SKM-1 treated with dmso at 0.1 percent for 144 hours (cell line): ENCODE data around the gene MED17.

Source experiments
- DNase-seq: peaks from one replicate; lab custom pipeline; 2025; ENCODE audit not compliant: unreplicated experiment; lab: John Stamatoyannopoulos, UW

MED17 gene

GRCh38 chr11:93814966-93815633 lies 31.0 kb downstream of the MED17 start:
- no peak for DNase-seq

- no peak for DNase-seq
Observed at GRCh38 chr11:93817426-93818348, 33.6 kb downstream of the MED17 start.

DNA sequence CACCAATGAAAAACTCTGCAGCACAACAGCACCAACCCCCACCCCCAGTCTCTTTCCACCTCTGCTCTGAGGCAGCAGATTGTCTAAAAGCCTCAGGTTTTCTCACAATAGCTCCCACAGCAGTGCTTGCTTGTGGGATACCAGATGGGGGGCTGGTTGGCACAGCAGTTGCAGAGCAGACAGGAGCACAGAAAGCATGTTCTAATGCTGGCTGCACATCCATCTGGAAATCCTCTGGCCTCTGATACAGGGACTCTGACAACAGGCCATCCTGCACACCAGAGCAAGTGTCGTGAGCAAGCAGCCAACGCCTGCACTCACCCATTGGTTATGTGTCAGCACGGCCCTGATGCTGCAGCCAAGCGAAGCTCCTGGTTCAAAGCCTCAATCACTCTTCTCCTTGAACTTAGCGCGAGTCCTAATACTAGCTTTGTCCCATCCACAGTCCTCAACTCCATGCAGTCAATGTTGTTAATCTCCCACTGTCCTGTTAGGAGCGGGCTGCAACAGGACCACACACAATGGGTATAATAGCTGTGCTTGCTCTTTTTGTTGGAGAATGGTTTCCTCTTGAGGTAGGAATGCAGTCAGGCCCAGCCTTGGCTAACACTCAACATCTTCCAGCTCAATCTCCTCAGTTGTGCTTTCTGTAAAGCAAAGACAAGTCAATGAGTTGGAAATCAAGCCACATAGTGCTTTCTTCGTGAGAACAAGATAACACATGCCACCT lies 36.0 kb downstream of the MED17 start:
- no peak for DNase-seq

- DNase-seq, result no peak
Observed at GRCh38 chr11:93820847-93821246, 36.8 kb downstream of the MED17 start.

DNA sequence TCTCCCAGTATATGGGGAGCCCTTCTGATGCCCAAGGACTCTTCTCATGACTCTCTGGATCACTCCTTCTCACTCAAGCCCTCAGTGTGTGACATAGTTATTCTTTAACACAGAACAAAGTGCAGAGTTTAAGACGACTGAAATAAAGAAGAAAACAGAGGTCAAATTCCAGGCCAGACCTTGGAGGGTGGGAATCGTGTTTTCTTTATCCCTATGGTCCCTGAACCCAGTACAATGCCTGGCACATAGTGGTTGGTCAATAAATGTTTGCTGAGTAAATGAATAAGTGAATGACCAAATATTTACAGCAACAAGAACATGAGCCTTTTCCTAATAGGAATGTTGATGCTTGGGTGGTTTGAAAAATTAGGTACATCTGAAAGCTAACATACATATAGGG lies 37.5 kb downstream of the MED17 start:
- no peak for DNase-seq

DNA sequence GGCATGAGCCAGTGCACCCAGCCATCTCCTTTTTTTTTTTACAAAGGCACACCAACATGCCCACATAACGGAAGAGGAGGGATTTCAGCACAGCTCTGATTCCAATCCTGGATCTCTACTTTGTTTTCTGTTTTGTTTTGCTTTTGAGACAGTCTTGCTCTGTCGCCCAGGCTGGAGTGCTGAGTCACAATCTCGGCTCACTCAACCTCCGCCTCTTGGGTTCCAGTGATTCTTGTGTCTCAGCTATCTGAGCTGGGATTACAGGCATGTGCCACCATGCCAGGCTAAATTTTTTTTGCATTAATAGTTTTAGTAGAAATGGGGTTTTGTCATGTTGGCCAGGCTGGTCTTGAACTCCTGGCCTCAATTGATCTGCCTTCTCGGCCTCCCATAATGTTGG lies 38.3 kb downstream of the MED17 start:
- no peak for DNase-seq

DNA sequence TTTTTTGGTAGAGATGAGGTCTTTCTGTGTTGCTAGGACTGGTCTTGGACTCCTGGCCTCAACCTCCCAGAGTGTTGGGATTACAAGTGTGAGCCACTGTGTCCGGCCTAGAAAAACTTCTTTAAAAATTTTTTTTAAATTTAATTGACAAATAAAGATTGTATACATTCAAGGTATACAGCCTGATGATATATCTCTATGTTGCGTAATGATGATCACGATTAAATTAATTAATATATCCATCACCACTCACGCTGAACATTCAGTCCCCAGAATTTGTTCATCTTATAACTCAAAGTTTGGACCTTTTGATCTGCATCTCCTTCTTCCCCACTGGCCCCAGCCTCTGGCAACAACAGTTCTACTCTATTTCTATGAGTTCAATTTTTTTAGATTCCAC lies 39.1 kb downstream of the MED17 start:
- no peak for DNase-seq

GRCh38 chr11:93827363-93827762 lies 43.3 kb downstream of the MED17 start:
- DNase-seq, result no peak

DNA sequence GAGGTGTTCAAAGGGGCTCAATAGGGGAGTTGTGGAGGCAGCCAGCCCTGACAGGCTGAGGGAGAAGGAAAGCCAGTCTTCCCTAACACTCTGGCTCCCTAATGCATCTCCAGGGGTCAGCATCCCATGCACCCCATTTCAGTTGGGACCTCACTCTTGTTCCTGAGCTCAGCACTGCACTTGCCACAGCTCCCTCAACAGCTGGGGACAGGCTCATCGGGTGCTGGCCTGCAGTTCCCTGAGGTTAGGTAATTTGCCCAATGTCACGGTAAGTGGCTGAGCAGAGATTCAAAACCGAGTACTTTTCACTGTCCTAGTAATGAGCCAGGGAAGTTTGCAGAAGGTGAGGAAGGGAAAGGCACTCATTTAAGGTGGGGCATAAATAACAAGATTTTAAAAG lies 45.5 kb downstream of the MED17 start:
- no peak for DNase-seq

DNA sequence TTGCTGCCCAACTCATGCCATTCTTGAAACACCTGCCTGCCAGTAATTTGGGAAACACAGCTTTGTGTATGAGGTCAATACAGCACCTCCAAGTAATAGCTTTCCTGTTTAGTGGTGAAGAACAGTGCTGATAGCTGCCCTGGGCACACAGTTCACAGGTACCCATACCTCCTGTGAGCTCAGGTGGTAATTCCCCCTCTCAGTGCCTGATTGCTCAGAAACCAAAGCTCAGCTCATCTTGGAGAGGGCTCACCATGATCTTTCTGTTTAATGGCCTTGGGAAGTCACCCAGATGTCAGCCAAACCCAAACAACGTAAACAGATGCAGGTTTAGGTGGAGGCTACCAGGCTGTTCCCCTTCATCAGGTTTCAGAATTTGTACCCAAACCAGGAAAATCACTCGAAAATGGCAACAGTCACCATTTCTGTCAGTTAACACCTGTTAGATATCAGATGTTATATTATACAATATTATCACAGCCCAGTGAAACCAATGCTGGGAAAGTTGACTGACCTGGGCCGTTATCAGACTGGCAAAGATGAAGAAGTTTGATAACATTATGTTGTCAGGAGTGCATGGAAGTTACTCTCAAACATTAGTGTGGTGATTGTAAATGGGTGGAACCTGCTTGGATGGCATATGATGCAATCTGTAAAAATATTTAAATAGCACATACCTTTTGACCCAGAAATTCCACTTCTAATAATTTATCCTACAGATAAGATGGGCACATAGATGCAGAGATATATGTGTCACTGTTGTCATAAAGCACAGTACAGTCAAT lies 47.5 kb downstream of the MED17 start:
- DNase-seq, result no peak

GRCh38 chr11:93832780-93833179 lies 48.7 kb downstream of the MED17 start:
- DNase-seq, result no peak

GRCh38 chr11:93838967-93839366 lies 54.9 kb downstream of the MED17 start:
- DNase-seq, result no peak

- no peak for DNase-seq
Observed at GRCh38 chr11:93840180-93840579, 56.1 kb downstream of the MED17 start.

GRCh38 chr11:93840981-93841380 lies 56.9 kb downstream of the MED17 start:
- no peak for DNase-seq

DNA sequence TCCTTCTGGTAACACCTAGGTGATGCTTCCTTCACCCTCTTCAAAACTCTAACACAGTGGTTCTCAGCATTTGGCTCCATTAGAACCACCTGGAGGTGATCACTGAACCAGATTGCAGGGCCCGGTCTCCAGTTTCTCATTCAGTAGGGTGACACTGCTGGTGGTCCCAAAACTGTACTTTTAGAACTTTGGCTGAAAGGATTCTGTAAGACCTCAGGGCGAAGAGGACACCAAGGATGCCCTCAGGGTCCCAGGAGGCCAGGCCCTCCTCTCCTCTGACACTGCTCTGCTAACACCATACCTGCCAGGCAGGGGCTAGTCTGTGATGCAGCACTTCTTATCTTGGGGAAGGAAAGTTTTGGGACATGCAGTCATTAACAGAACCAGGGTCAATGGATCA lies 57.4 kb downstream of the MED17 start:
- no peak for DNase-seq

- no peak for DNase-seq
Observed at GRCh38 chr11:93842034-93842433, 58.0 kb downstream of the MED17 start.

GRCh38 chr11:93842461-93842860 lies 58.4 kb downstream of the MED17 start:
- DNase-seq, result no peak

DNA sequence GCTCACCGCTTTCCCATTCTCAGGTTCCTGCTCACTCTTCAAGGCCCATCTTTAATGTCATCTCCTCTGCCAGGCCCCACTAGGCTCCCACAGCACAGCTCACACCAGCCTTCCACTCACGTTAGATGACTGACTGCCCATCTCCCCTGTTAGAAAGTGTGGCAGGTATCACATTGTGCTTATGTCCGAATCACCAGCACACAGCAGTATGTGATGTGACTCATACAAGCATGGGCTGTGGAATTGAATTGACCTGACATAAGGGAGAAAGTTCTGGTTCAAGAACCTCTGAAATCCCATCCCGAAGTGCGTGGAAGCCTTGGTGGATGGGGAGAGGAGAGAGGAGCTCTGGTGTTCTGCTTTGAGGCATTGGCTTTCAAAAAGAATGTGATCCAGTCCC lies 59.8 kb downstream of the MED17 start:
- DNase-seq, result no peak

DNA sequence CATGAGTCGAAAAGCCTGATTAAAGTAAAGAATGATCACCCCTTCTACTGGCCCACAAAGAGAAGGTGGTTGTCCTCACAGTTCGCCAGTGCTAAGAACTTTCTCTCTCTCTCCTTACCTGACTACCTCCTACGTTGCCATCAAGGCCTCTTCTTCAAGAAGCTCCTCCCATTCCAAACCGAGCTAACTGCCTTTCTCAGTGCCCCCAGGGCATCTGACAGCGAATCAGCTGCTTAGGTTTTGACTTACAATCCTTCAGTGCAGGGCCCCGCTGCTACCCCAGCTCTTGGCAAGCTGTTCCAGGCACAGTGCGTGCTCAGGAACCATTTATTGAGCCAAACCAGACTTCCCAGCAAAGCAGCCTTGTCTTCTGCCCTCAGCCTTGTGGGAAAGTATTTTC lies 60.5 kb downstream of the MED17 start:
- no peak for DNase-seq

DNA sequence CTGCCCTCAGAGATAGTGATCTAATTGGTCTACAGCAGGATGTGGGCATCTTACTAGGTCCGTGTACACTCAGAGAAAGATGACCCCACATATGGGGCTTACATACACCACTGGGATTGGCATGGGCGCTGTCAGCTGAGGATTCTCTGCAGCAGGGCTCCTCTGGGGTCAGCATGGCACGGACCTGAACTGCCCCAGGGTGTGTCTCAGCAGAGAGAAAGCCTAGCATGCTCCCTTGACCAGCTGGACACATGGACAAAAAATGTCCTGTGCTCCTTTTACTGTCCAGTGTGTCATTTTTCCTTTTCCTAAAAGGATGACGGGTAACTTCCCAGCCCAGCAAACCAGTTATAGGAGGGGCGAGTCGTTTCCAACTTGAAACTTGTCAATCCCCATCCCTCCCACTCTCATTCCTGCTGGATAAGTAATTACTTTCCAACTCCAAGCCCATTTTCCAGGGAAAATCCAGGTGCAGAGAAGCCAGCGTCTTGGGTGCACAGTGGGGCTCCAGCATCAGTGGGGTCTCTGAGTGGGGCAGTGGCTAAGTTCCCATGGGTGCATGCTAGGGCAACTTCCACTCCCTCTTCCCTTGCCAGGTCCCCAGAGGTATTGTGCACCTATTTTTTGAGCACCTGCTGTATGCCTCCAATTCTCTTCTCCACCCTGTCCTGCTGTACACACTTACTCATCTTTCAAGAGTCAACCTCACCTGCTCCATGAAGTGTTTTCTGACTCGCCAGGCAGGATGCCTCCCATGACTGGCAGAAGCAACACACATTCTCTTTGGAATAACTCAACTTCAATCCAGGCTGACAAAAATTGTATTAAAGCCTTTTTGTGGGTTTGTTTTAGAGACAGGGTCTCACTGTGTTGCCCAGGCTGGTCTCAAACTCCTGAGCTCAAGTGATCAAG lies 61.4 kb downstream of the MED17 start:
- no peak for DNase-seq
